Measurements from ENCODE around the gene PRPF40A. TPM values are rescaled to one million over a fixed set of nuclear protein-coding genes. Genes with fewer than 3 reads are reported as not detected.
"Not testable (repeated sequence)": the region's sequence is repeated elsewhere in the genome, so short reads cannot be mapped to it uniquely, and the experiment has no call there.

PRPF40A gene
- 137 TPM for polyA plus RNA-seq (2013, experiment 1 of 2)
- polyA plus RNA-seq (2013, experiment 2 of 2): 193 TPM

DNA sequence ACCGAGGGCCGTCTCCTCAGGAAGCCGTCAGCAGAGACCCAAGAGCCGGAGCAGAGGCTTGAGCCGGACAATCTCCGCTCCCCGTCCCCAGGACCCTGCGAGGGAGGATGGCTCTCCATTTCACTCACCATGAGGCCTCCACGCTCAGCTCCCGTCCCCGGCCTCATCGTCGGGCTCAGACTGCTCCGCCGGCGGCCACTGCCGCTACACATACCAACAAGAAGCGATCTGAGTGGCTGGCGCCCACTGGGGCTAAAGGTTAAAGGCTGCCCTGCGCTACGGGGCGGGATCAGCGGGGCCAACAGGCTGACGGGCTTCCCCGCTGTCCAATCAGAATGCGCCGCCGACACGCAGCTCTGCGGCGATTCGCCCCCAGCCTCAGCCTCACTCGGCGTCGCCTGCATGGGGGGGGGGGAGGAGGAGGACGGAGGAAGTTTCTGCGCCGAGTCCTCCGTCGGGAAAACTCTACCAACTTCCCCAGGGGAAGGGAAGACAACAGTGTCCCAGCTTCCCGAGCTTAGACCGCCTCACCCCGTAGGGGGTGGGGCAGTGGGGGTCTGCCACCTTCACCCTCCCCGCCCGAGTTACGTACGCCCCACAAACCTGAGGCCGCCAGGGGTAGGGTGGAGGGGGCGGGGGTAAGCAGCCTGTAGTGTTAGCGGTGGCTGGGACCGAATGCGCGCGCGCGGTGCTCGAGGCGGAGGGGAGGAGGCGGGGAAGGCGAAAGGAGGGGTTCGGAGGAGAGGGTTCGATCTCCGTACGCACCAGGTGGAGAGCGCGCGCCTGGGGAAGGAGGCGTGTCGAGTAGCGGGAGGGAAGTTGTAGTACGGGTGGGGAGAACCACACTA lies at the start of gene PRPF40A:
TSS of gene PRPF40A (minus strand) at position 234 of the 848 bp plus-strand sequence. CDS start at position 212, 22 bp downstream.
- WGBS, 2 experiments (ENCODE audit: insufficient coverage in 2 of 2): 0 to 1% methylated on average over 30 to 35 of the region's 71 CpGs
- peaks cover 22% of the 10 kb centered on the region for H3K4me1 ChIP-seq (ENCODE audit: control insufficient read depth, insufficient read depth, low read length, poor library complexity, severe bottlenecking)
- peaks cover 43% of the 10 kb centered on the region for H3K36me3 ChIP-seq (ENCODE audit: control insufficient read depth, insufficient read depth, low read length)
- H3K9me3 ChIP-seq (ENCODE audit: control insufficient read depth, low read length): no peaks in the 10 kb centered on the region
- peak within 1 kb of the TSS; percentile 96 for H3K4me3 ChIP-seq (ENCODE audit: extremely low read depth, insufficient read depth, low read length, poor library complexity, severe bottlenecking)
- peak within 1 kb of the TSS; percentile 98 for H3K27ac ChIP-seq (ENCODE audit: low read depth, low read length, severe bottlenecking)

GRCh38 chr2:152766928-152767327 lies 49.7 kb upstream of the PRPF40A start:
- Histone ChIP-seq H3K27ac (ENCODE audit: low read depth, low read length, severe bottlenecking) (no peak overlapping the region), H3K4me1 (ENCODE audit: control insufficient read depth, insufficient read depth, low read length, poor library complexity, severe bottlenecking) (no peaks in the 10 kb centered on the region), H3K36me3 (ENCODE audit: control insufficient read depth, insufficient read depth, low read length) (peaks cover 13% of the 10 kb centered on the region), H3K9me3 (ENCODE audit: control insufficient read depth, low read length) (no peaks in the 10 kb centered on the region), H3K4me3 (ENCODE audit: extremely low read depth, insufficient read depth, low read length, poor library complexity, severe bottlenecking) (no peak overlapping the region)
- 100% methylated on average over 1 of the region's 1 CpG; no CpG with 5 or more reads in 1 of the 2 experiments for WGBS, 2 experiments (ENCODE audit: insufficient coverage in 2 of 2)

DNA sequence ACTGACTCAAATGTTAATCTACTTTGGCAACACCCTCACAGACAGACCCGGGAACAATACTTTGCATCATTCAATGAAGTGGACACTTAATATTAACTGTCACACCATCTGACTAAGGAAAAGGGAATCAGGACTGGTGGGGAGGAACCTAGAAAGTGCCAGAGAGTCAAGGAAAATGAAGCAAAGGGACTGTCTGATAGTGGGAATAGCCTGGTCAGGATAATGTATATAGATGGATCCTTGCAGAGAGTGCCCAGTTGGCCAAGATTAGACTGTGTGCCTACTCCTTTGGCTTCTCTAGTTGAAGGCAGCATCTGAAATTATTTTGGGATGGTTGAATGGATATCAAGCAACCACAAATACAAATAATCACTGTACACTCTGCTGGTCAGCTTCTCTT lies 46.4 kb upstream of the PRPF40A start:
- peaks cover 6% of the 10 kb centered on the region for H3K4me1 ChIP-seq (ENCODE audit: control insufficient read depth, insufficient read depth, low read length, poor library complexity, severe bottlenecking)
- no peak overlapping the region for H3K27ac ChIP-seq (ENCODE audit: low read depth, low read length, severe bottlenecking)
- H3K4me3 ChIP-seq (ENCODE audit: extremely low read depth, insufficient read depth, low read length, poor library complexity, severe bottlenecking): no peak overlapping the region
- WGBS, 2 experiments (ENCODE audit: insufficient coverage in 2 of 2): no CpG with 5 or more reads among the region's 1 CpG
- H3K9me3 ChIP-seq (ENCODE audit: control insufficient read depth, low read length): no peaks in the 10 kb centered on the region
- H3K36me3 ChIP-seq (ENCODE audit: control insufficient read depth, insufficient read depth, low read length): peaks cover 21% of the 10 kb centered on the region

- H3K27ac ChIP-seq (ENCODE audit: low read depth, low read length, severe bottlenecking); H3K4me3 ChIP-seq (ENCODE audit: extremely low read depth, insufficient read depth, low read length, poor library complexity, severe bottlenecking); H3K9me3 ChIP-seq (ENCODE audit: control insufficient read depth, low read length); H3K4me1 ChIP-seq (ENCODE audit: control insufficient read depth, insufficient read depth, low read length, poor library complexity, severe bottlenecking): not testable (repeated sequence)
- H3K36me3 ChIP-seq (ENCODE audit: control insufficient read depth, insufficient read depth, low read length): peaks cover 21% of the 10 kb centered on the region
- WGBS, 2 experiments (ENCODE audit: insufficient coverage in 2 of 2): 93 to 100% methylated on average over 2 to 4 of the region's 4 CpGs
These were observed 45.9 kb upstream of the PRPF40A start for GRCh38 chr2:152763208-152763607.

GRCh38 chr2:152762202-152762601 lies 44.9 kb upstream of the PRPF40A start:
- H3K36me3 ChIP-seq (ENCODE audit: control insufficient read depth, insufficient read depth, low read length): peaks cover 28% of the 10 kb centered on the region
- WGBS, 2 experiments (ENCODE audit: insufficient coverage in 2 of 2): 65 to 84% methylated on average over 4 of the region's 5 CpGs
- peak overlapping the region; percentile 88 for H3K27ac ChIP-seq (ENCODE audit: low read depth, low read length, severe bottlenecking)
- no peaks in the 10 kb centered on the region for H3K9me3 ChIP-seq (ENCODE audit: control insufficient read depth, low read length)
- no peak overlapping the region for H3K4me3 ChIP-seq (ENCODE audit: extremely low read depth, insufficient read depth, low read length, poor library complexity, severe bottlenecking)
- H3K4me1 ChIP-seq (ENCODE audit: control insufficient read depth, insufficient read depth, low read length, poor library complexity, severe bottlenecking): peaks cover 6% of the 10 kb centered on the region

DNA sequence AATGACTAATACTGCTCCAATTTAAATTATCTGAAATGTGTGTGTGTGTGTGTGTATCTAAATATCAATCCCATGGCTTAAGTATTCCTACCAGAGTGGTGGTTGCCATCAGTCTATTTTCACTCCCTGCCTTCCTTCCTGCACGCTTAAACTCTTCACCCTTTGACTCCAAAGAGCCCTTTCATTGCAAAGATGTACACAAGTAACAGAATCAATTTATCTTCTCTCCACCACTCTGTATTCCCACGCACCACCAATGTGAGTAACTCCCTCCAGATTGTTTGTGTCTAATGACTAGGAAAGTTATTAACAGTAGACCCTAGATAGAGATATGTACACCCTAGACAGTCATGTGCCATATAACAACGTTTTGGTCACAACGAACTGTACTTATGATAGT lies 44.0 kb upstream of the PRPF40A start:
- Histone ChIP-seq H3K4me3 (ENCODE audit: extremely low read depth, insufficient read depth, low read length, poor library complexity, severe bottlenecking) (no peak overlapping the region), H3K9me3 (ENCODE audit: control insufficient read depth, low read length) (no peaks in the 10 kb centered on the region), H3K4me1 (ENCODE audit: control insufficient read depth, insufficient read depth, low read length, poor library complexity, severe bottlenecking) (peaks cover 6% of the 10 kb centered on the region), H3K36me3 (ENCODE audit: control insufficient read depth, insufficient read depth, low read length) (peaks cover 30% of the 10 kb centered on the region), H3K27ac (ENCODE audit: low read depth, low read length, severe bottlenecking) (peak overlapping the region; percentile 74)
- 83 to 100% methylated on average over 1 to 2 of the region's 4 CpGs for WGBS, 2 experiments (ENCODE audit: insufficient coverage in 2 of 2)

GRCh38 chr2:152759290-152760072 lies 42.2 kb upstream of the PRPF40A start:
- H3K36me3 ChIP-seq (ENCODE audit: control insufficient read depth, insufficient read depth, low read length): peaks cover 39% of the 10 kb centered on the region
- WGBS, 2 experiments (ENCODE audit: insufficient coverage in 2 of 2): 83 to 100% methylated on average over 2 of the region's 6 CpGs

GRCh38 chr2:152755029-152755428 lies 37.8 kb upstream of the PRPF40A start:
- peaks cover 59% of the 10 kb centered on the region for H3K36me3 ChIP-seq (ENCODE audit: control insufficient read depth, insufficient read depth, low read length)
- 78 to 87% methylated on average over 10 of the region's 13 CpGs for WGBS, 2 experiments (ENCODE audit: insufficient coverage in 2 of 2)
- H3K27ac ChIP-seq (ENCODE audit: low read depth, low read length, severe bottlenecking): no peak overlapping the region
- H3K4me1 ChIP-seq (ENCODE audit: control insufficient read depth, insufficient read depth, low read length, poor library complexity, severe bottlenecking): no peaks in the 10 kb centered on the region
- H3K4me3 ChIP-seq (ENCODE audit: extremely low read depth, insufficient read depth, low read length, poor library complexity, severe bottlenecking): no peak overlapping the region
- no peaks in the 10 kb centered on the region for H3K9me3 ChIP-seq (ENCODE audit: control insufficient read depth, low read length)

More at GRCh38 chr2:152759290-152760072, 42.2 kb upstream of the PRPF40A start:
- Histone ChIP-seq H3K9me3 (ENCODE audit: control insufficient read depth, low read length) (no peaks in the 10 kb centered on the region), H3K27ac (ENCODE audit: low read depth, low read length, severe bottlenecking) (no peak overlapping the region), H3K4me1 (ENCODE audit: control insufficient read depth, insufficient read depth, low read length, poor library complexity, severe bottlenecking) (peaks cover 6% of the 10 kb centered on the region), H3K4me3 (ENCODE audit: extremely low read depth, insufficient read depth, low read length, poor library complexity, severe bottlenecking) (no peak overlapping the region)

DNA sequence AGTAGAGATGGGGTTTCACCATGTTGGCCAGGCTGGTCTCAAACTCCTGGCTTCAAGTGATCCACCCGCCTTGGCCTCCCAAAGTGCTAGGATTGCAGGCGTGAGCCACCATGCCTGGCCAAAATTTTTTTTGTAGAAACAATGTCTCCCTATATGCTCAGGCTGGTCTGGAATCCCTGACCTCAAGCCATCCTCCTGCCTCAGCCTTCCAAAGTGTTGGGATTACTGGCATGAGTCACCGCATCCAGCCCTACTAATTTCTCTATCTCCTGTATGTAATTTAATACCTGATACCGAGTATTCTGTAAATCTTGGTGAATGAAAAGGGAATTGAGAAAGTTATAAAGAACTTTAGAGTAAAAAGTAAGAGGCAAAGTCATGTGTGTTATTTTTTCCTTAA lies 30.5 kb upstream of the PRPF40A start:
- 100% methylated on average over 1 to 3 of the region's 4 CpGs for WGBS, 2 experiments (ENCODE audit: insufficient coverage in 2 of 2)
- H3K4me1 ChIP-seq (ENCODE audit: control insufficient read depth, insufficient read depth, low read length, poor library complexity, severe bottlenecking); H3K9me3 ChIP-seq (ENCODE audit: control insufficient read depth, low read length); H3K27ac ChIP-seq (ENCODE audit: low read depth, low read length, severe bottlenecking); H3K4me3 ChIP-seq (ENCODE audit: extremely low read depth, insufficient read depth, low read length, poor library complexity, severe bottlenecking): not testable (repeated sequence)
- H3K36me3 ChIP-seq (ENCODE audit: control insufficient read depth, insufficient read depth, low read length): peaks cover 47% of the 10 kb centered on the region

DNA sequence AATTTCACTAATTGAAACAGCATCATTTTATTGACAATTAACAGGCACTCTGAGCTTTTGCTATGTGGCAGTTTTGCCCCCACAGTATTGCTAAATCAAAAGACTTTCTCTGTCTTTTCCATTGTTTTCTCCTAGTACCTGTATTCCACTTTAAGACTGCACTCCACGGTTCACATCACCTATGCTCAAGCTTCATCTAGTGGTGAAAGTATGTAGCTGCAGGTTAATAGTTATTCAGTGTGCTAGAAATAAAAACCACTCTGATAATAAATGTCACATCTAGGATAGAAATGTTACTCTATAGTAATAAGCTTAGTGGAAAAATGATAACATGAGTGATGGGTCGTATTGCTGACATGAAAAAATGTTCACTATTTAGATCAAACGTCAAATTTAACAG lies 25.7 kb upstream of the PRPF40A start:
- peaks cover 53% of the 10 kb centered on the region for H3K36me3 ChIP-seq (ENCODE audit: control insufficient read depth, insufficient read depth, low read length)
- no peak overlapping the region for H3K4me3 ChIP-seq (ENCODE audit: extremely low read depth, insufficient read depth, low read length, poor library complexity, severe bottlenecking)
- H3K27ac ChIP-seq (ENCODE audit: low read depth, low read length, severe bottlenecking): no peak overlapping the region
- no CpG with 5 or more reads among the region's 3 CpGs for WGBS, 2 experiments (ENCODE audit: insufficient coverage in 2 of 2)
- peaks cover 5% of the 10 kb centered on the region for H3K9me3 ChIP-seq (ENCODE audit: control insufficient read depth, low read length)
- H3K4me1 ChIP-seq (ENCODE audit: control insufficient read depth, insufficient read depth, low read length, poor library complexity, severe bottlenecking): no peaks in the 10 kb centered on the region
